NK-92 (cell line): Measurements from ENCODE around the gene OSBP2.

ENCODE experiments used
- DNase-seq: peaks from one replicate; lab custom pipeline; 2025; ENCODE audit not compliant: unreplicated experiment; lab: John Stamatoyannopoulos, UW

Gene OSBP2

GRCh38 chr22:30928401-30928800, 233.7 kb downstream of the OSBP2 start:
- no peak for DNase-seq

- DNase-seq, result no peak
These were observed 235.6 kb downstream of the OSBP2 start for GRCh38 chr22:30930228-30930627.

GRCh38 chr22:30931541-30932300, 237.0 kb downstream of the OSBP2 start:
- DNase-seq, result no peak

GRCh38 chr22:30932661-30933060, 238.0 kb downstream of the OSBP2 start:
- no peak for DNase-seq

GRCh38 chr22:30933457-30933856, 238.8 kb downstream of the OSBP2 start:
- DNase-seq, result no peak

GRCh38 chr22:30934053-30934452, 239.4 kb downstream of the OSBP2 start:
- no peak for DNase-seq

GRCh38 chr22:30940685-30941362, 246.2 kb downstream of the OSBP2 start:
- no peak for DNase-seq

GRCh38 chr22:30941363-30941740, 246.7 kb downstream of the OSBP2 start:
- DNase-seq, result no peak

- no peak for DNase-seq
These were observed 248.7 kb downstream of the OSBP2 start for GRCh38 chr22:30943368-30943767.

GRCh38 chr22:30944986-30945385, 250.3 kb downstream of the OSBP2 start:
- no peak for DNase-seq

- no peak for DNase-seq
These were observed 251.0 kb downstream of the OSBP2 start for GRCh38 chr22:30945653-30946052.

GRCh38 chr22:30946354-30946753, 251.7 kb downstream of the OSBP2 start:
- no peak for DNase-seq

GRCh38 chr22:30947173-30947815, 252.6 kb downstream of the OSBP2 start:
- DNase-seq, result no peak

GRCh38 chr22:30947816-30948454, 253.3 kb downstream of the OSBP2 start:
- DNase-seq, result no peak

GRCh38 chr22:30948930-30949342, 254.3 kb downstream of the OSBP2 start:
- DNase-seq, result no peak

GRCh38 chr22:30949934-30950660, 255.4 kb downstream of the OSBP2 start:
- no peak for DNase-seq

- no peak for DNase-seq
These were observed 258.5 kb downstream of the OSBP2 start for GRCh38 chr22:30953206-30953605.

GRCh38 chr22:30955153-30955552, 260.5 kb downstream of the OSBP2 start:
- no peak for DNase-seq
